K562 (cell line): Measurements from ENCODE around the gene PEDS1. TPM values are rescaled to one million over a fixed set of nuclear protein-coding genes. Genes with fewer than 3 reads are reported as not detected.

Experiments used
- ARID3A ChIP-seq: IDR thresholded peaks from 2 replicates; pipeline ENCODE4 v1.6.1; 2012; ENCODE audit warnings: low read depth, low read length, improper control_type of control experiment, borderline replicate concordance
- CTBP1 ChIP-seq: fragments of 450-650 bp; IDR thresholded peaks from 2 replicates; pipeline ENCODE4 v1.6.1; 2016; ENCODE audit warnings: borderline replicate concordance
- GABPB2 ChIP-seq: fragments of 250-450 bp; sonication (Bioruptor Pico); conservative IDR thresholded peaks from 2 replicates; pipeline ENCODE4 v1.5.1; 2021; ENCODE audit warnings: mild to moderate bottlenecking
- HNRNPLL ChIP-seq: fragments of 200-400 bp; formaldehyde crosslinking; IDR thresholded peaks from 2 replicates; pipeline ENCODE4 v1.6.1; 2017; ENCODE audit warnings: low read length, low read depth, mild to moderate bottlenecking; ENCODE audit not compliant: poor library complexity, severe bottlenecking
- IFI16 ChIP-seq: fragments of 250-450 bp; sonication (Bioruptor Pico); IDR thresholded peaks from 2 replicates; pipeline ENCODE4 v2.1.2; 2022; ENCODE audit warnings: mild to moderate bottlenecking, inconsistent platforms
- POLR2H ChIP-seq: IDR thresholded peaks from 2 replicates; pipeline ENCODE4 v1.6.1; 2016; ENCODE audit warnings: missing genetic modification characterization, low read depth, mild to moderate bottlenecking, control low read depth, missing compliant biosample characterization, moderate library complexity
- PURB ChIP-seq: sonication (generic); formaldehyde crosslinking; IDR thresholded peaks from 2 replicates; pipeline ENCODE4 v1.9.0; 2021; ENCODE audit warnings: low read depth, mild to moderate bottlenecking, missing genetic modification reagents
- SAP30 ChIP-seq: fragments of 200-600 bp; sonication (generic); IDR thresholded peaks from 2 replicates; pipeline ENCODE4 v1.6.1; 2012; ENCODE audit warnings: borderline replicate concordance, low read depth, mild to moderate bottlenecking, moderate library complexity, low read length, control low read depth, inconsistent platforms; ENCODE audit not compliant: insufficient read depth, poor library complexity, severe bottlenecking
- SFPQ ChIP-seq: fragments of 200-400 bp; formaldehyde crosslinking; IDR thresholded peaks from 2 replicates; pipeline ENCODE4 v1.6.1; 2017; ENCODE audit warnings: mild to moderate bottlenecking, low read depth, low read length, moderate library complexity
- STAT5B ChIP-seq: fragments of 250-450 bp; sonication (Bioruptor Pico); IDR thresholded peaks from 2 replicates; pipeline ENCODE4 v1.8.0; 2021; ENCODE audit warnings: mild to moderate bottlenecking, inconsistent platforms
- TBP ChIP-seq: optimal IDR thresholded peaks from 2 replicates; pipeline ENCODE3; 2011; ENCODE audit warnings: low read depth, low read length, improper control_type of control experiment
- THAP12 ChIP-seq: fragments of 250-450 bp; sonication (Bioruptor Pico); IDR thresholded peaks from 2 replicates; pipeline ENCODE4 v1.9.0; 2021; ENCODE audit warnings: mild to moderate bottlenecking, inconsistent platforms
- ZNF316 ChIP-seq: fragments of 450-650 bp; IDR thresholded peaks from 2 replicates; pipeline ENCODE4 v1.6.1; 2016
- ZNF696 ChIP-seq: fragments of 250-450 bp; sonication (Bioruptor Pico); conservative IDR thresholded peaks from 2 replicates; pipeline ENCODE4 v1.4.0; 2020; ENCODE audit warnings: mild to moderate bottlenecking, moderate library complexity
- polyA plus RNA-seq, 8 experiments: library from polyadenylated mRNA; depleted of rRNA in 4 of 8; stranded (reverse) in 5 of 8; unstranded in 3 of 8; fragments of >200 nt; fragmentation: Nextera tagmentation in 2 of 8; fragmentation: Illumina TruSeq in 1 of 8; extraction: Ambion mirVana in 2 of 8; extraction: Trizol in 1 of 8; gene quantifications; 2 replicates each; pipeline versions ENCODE4 v1.2.1 to v1.2.3, GENCODE V29; 2011 to 2014; ENCODE audit warnings: inconsistent platforms in 1 of 8, missing spikeins in 1 of 8
- total RNA-seq, 7 experiments: library from RNA; depleted of rRNA in 6 of 7; stranded (reverse); fragments of >200 nt in 6 of 7; fragmentation: Illumina TruSeq in 2 of 7; extraction: Trizol in 2 of 7; gene quantifications; 2 replicates each; pipeline versions ENCODE4 v1.2.1 to v1.2.3, GENCODE V29; 2011 to 2021; ENCODE audit warnings: low replicate concordance in 1 of 7

The PEDS1 gene
- total and polyA plus RNA-seq, 9 of the 15 experiments (the other 6 are each of a cell fraction or from before 2014, with no cell fraction given) = 2.9 to 38.5 (median 24.2) TPM

GRCh38 chr20:50153500-50154377, at the start of gene PEDS1 (continued):
- TF ChIP-seq SAP30 (no peak), HNRNPLL (no peak), GABPB2 (CRISPR knock-in tag) (no peak), THAP12 (peak; percentile 64), ZNF316 (no peak), CTBP1 (peak; percentile 97), TBP (peak; percentile 68), POLR2H (tag) (no peak; the same call in 1 of the 2 replicates), ARID3A (no peak), SFPQ (no peak), ZNF696 (CRISPR knock-in tag) (no peak), IFI16 (CRISPR knock-in tag) (no peak), PURB (no peak), STAT5B (CRISPR knock-in tag) (no peak)
